Measurements from ENCODE around the gene OTUB2.

OTUB2 gene

DNA sequence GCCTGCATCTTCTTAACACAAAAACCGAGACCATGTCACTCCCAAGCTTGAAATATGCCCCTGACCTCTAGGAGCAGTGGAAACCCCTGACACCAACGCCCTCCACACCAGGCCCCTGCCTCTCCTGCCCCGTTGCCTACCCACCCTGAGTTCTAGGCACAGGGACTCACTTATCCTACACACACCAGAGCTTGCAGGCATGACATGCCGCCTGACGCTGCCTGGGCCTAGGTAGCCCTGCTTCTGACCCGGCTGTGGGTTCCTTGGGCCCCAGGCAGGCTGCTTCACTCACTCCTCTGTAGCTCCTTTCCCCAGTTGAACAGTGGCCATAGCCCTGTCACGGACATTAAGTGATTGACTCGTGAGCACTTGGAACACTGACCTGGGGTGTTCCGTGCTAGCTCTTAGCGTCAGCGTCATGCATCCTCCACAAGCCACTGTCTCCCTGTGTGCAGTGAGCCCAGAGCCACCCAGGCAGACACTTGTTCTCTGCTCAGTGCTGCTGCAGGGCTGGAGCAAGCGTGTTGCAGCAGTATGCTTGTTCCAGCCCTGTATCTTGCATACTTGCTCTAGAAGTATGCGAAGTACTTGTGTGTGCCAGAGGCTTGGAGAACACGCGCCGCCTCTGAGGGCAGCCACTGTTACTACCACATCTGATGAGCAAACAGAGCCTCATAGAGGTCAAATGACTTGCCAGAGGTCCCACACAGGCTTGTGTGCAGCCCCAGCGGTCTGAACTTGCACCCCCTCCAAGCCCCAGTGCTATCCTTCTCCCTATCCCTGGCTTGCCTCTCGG lies 15.6 kb downstream of the OTUB2 start:
- no peak for DNase-seq (ENCODE audit: low spot score)

GRCh38 chr14:94042433-94043091 lies 16.4 kb downstream of the OTUB2 start:
- no peak for DNase-seq (ENCODE audit: low spot score)

GRCh38 chr14:94043111-94043755 lies 17.1 kb downstream of the OTUB2 start:
- no peak for DNase-seq (ENCODE audit: low spot score)

GRCh38 chr14:94043756-94044475 lies 17.8 kb downstream of the OTUB2 start:
- DNase-seq (ENCODE audit: low spot score), result no peak

DNA sequence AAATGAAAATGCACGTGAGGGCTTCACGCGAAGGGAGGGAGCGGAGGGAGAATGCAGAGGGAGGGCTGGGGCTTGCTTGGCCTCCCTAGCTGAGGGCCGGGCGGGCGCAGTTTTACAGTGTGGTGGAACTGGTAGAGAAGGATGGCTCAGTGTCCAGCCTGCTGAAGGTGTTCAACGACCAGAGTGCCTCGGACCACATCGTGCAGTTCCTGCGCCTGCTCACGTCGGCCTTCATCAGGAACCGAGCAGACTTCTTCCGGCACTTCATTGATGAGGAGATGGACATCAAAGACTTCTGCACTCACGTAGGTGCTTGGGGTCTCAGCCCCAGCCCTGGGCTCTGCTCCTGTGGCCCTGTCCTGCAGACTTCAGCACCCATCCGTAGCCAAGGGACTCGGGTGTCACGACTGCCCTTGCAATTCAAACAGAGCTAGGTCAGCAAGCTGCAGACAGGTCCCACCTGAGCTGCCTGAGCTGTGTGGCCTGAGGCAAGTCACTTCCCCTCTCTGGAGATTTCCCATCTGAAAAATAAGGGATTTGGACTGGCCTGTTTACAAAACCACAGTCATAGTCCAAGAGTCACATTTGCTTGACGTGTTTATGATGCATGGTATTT lies 18.4 kb downstream of the OTUB2 start:
- DNase-seq (ENCODE audit: low spot score), result no peak

DNA sequence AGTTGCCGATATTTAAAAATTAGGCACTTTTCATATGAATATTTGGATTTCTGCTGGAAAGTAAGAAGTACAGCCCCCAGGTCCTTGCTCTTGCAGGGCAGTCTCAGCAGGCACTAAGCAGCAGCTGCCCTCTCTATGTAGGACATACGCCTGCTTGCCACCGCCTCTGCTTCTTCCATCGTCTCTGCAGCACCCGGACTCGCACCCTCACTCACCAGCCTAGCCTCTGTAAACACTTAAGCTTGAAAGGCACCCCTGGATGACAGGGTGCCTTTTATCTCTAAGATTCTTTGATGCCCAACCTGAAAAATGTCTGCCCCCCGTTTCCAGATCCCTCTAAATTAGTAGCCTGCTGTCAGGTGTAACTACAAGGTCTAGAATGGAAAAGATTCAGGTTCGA lies 19.0 kb downstream of the OTUB2 start:
- no peak for DNase-seq (ENCODE audit: low spot score)

- no peak for DNase-seq (ENCODE audit: low spot score)
Observed at GRCh38 chr14:94045563-94046345, 19.6 kb downstream of the OTUB2 start.

GRCh38 chr14:94046696-94047250 lies 20.6 kb downstream of the OTUB2 start:
- DNase-seq (ENCODE audit: low spot score), result no peak

DNA sequence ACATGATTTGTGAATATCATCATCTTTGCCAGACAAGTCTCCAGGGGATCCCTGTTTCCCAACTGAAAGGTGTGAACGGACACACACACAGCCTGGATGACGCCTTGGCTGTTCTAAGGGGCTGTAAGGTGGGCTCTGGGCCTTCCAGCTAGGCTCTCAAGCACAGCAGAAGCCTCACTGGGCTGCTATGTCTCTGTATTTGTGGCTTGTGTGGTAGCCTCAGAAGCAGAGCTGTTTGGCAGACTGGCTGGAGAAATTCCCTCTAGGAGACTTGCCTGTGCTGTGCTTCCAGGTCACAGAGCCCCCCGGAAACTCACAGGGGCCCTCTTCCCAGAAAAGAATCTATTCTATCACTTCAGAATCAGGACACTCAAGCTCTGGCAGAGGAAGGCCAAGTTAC lies 21.4 kb downstream of the OTUB2 start:
- no peak for DNase-seq (ENCODE audit: low spot score)

DNA sequence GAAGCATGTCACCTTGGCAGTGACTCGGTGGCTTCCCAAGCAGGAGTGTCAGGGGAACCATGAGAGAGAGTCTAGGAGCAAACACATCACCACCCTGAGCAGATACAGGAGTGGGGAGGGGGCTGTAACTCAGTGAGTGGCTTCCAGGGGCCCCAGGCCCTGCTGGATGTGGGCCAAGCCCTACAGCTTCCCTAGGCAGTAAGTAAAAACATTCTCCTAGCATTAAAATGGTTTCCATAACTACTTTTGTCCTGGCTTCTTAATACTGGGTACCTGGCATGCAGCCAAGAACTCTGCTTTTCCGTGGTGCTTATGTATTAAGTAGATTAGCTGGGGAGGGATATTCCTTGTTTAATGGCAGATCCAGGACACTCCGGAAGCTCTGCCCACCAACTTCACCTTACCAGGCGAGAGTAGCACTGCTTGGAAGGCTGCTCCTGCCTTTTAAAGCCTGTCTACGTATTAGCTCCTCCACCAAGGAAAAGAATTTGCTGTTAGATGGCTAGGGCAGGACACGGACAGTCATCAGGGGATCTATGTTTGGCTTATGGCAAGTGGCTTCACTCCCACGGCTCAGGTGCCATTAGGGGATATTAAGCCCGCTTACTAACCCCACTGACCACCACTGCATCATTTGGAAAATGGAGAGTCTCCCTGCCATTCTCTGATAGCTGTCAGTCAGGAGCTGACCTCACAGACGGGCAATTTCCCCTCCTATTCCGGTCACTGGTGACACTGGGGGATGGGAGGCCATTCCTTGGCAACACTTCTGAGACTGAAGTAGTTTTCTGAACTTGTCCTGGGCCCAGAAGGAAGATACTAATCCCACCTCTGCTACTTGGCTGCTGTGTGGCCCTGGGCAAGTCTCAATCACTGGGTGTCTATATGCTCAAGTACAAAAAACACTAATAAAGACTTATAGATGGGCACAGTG lies 22.8 kb downstream of the OTUB2 start:
- DNase-seq (ENCODE audit: low spot score), result no peak

DNA sequence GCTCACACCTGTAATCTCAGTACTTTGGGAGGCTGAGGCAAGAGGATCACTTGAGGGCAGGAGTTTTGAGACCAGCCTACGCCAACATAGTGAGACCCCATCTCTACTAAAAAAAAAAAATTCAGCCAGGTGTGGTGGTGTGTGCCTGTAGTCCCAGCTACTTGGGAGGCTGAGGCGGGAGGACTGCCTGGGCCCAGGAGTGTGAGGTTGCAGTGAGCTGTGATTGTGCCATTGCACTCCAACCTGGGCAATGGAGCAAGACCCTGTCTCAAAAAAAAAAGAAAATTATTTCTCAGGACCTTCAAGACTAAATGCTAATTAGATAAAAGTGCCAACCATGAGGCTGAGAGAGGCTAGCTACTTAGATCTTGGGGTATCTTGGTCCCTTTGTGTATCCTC lies 23.5 kb downstream of the OTUB2 start:
- DNase-seq (ENCODE audit: low spot score), result no peak

- no peak for DNase-seq (ENCODE audit: low spot score)
Observed at GRCh38 chr14:94050231-94050880, 24.2 kb downstream of the OTUB2 start.

DNA sequence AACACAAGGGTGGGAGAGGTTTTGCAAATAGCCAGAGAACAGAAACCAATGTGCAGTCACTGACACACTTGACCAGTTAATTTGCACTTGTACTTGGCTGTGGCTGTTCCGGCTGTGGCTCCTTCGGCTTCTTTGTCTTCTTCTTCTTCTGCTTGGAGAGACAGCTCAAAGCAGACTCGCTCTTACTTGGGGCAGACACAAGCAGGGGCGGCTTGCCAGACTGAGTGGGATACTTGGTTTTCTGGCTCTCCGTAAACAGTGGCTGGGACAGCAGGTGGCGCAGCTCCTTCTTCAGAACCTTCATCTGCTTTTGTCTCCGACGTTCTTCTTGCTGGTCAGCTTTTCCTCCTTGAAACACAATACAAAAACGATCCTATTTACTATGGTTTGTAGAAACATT lies 25.0 kb downstream of the OTUB2 start:
- DNase-seq (ENCODE audit: low spot score), result peak; percentile 25

- no peak for DNase-seq (ENCODE audit: low spot score)
Observed at GRCh38 chr14:94051779-94052178, 25.6 kb downstream of the OTUB2 start.

- DNase-seq (ENCODE audit: low spot score), result no peak
Observed at GRCh38 chr14:94052199-94052598, 26.1 kb downstream of the OTUB2 start.

DNA sequence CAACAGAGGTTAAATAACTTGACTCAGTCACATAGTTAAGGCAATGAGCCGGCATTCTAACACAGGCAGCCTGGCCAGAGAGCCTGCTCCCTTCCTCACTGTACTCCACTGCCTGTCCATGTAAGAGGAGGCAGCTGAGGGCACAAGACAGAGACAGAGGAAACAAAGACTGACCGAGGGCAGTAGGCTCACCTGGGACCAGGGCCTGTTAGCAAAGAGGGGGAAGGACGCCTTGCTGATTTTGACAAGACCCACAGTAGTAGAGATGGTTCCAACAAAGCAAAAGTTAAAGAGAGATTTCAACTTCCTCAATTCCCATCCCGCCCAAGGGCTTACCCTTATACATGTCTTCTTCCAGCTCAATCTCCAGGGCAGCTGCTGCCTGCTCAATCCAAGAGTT lies 26.5 kb downstream of the OTUB2 start:
- DNase-seq (ENCODE audit: low spot score), result no peak

GRCh38 chr14:94054401-94054800 lies 28.3 kb downstream of the OTUB2 start:
- DNase-seq (ENCODE audit: low spot score), result no peak

DNA sequence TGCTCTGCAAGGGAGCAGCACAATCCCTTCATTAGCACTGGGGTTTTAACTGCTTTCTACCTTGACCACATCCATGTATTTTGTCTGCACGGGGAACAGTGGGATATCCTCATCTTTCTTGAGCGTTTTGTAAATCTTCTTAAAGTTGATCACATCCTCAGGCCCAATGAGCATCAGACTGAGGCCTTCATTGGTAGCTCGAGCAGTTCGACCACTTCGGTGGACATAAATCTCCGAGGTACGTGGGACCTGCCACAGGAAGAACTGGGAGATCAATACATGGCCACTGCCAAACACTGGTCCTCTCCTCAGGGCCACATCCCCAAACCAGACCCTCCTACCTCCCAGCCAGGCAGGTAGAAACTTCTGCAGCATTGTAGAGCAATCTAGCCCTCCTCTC lies 28.8 kb downstream of the OTUB2 start:
- DNase-seq (ENCODE audit: low spot score), result no peak

DNA sequence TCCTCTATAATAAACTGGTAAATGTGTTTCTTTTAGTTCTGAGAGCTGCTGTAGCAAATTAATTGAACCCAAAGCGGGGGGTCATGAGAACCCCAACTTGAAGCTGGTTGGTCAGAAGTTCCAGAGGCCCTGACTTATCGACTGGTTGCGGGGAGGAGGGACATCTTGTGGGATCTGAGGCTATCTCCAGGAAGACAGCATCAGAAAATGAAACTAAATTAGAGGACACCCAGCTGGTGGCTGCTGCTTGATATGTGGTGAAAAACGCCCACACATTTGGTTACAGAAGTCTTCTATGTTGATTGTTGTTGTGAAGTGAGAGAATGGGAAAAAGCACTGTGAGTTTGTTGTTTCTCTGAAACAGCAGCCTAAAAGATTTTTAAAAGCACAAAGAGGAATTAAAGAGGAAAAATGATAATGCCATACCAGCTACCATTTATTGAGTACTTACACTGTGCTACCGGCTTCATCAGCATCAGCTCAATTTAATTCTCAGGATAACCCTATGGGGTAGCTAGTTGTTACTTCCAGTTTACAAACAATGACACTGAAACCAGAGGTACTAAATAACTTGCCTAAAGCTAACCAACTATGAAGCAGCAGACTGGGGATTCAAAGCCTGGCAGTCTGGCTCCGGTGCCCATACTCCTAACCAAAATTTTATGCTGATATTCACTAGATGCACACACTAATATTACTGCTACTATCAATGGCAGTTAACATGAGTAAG lies 30.6 kb downstream of the OTUB2 start:
- no peak for DNase-seq (ENCODE audit: low spot score)

Measured in SW480 (cell line).